Endodermal cell (in vitro differentiated cells): Measurements from ENCODE around the gene CELF2. TPM values are rescaled to one million over a fixed set of nuclear protein-coding genes. Genes with fewer than 3 reads are reported as not detected.

Source experiments
- DNase-seq: peaks from one replicate; pipeline ENCODE4 v3.0.0-alpha.2; 2017
- H3K27ac ChIP-seq: 2 replicates; pipeline ENCODE4 v1.5.1; 2013; ENCODE audit warnings: mild to moderate bottlenecking, low read depth, low read length, moderate library complexity
- H3K27me3 ChIP-seq: 2 replicates; pipeline ENCODE4 v1.6.1; 2013; ENCODE audit warnings: mild to moderate bottlenecking, low read length, moderate library complexity; ENCODE audit not compliant: insufficient read depth, control insufficient read depth, poor library complexity, severe bottlenecking
- H3K36me3 ChIP-seq: 2 replicates; pipeline ENCODE4 v1.7.0; 2013; ENCODE audit warnings: mild to moderate bottlenecking, low read length, moderate library complexity; ENCODE audit not compliant: control insufficient read depth, insufficient read depth
- H3K4me1 ChIP-seq: one replicate; pipeline ENCODE4 v1.7.0; 2013; ENCODE audit warnings: low read length; ENCODE audit not compliant: control insufficient read depth, insufficient read depth
- H3K4me3 ChIP-seq: 2 replicates; pipeline ENCODE4 v1.5.1; 2013; ENCODE audit warnings: mild to moderate bottlenecking, low read length, moderate library complexity
- H3K9ac ChIP-seq: 2 replicates; pipeline ENCODE4 v1.6.1; 2013; ENCODE audit warnings: mild to moderate bottlenecking, low read length, moderate library complexity; ENCODE audit not compliant: poor library complexity, severe bottlenecking; ENCODE audit errors: extremely low read depth
- H3K9me3 ChIP-seq: 2 replicates; pipeline ENCODE4 v1.6.1; 2013; ENCODE audit warnings: mild to moderate bottlenecking, low read length, moderate library complexity; ENCODE audit not compliant: control insufficient read depth
- H3K27ac Mint-ChIP-seq: 2 replicates; pipeline ENCODE4 v1.8.0; 2020; ENCODE audit warnings: mixed read lengths
- H3K27me3 Mint-ChIP-seq: 2 replicates; pipeline ENCODE4 v1.8.0; 2021; ENCODE audit warnings: mild to moderate bottlenecking, mixed read lengths; ENCODE audit not compliant: insufficient read depth
- H3K36me3 Mint-ChIP-seq: 2 replicates; pipeline ENCODE4 v1.8.0; 2020; ENCODE audit warnings: low read depth, mixed read lengths
- H3K4me1 Mint-ChIP-seq: 2 replicates; pipeline ENCODE4 v1.8.0; 2020; ENCODE audit warnings: mixed read lengths
- H3K4me3 Mint-ChIP-seq: 2 replicates; pipeline ENCODE4 v1.8.0; 2020; ENCODE audit warnings: mild to moderate bottlenecking, moderate library complexity, mixed read lengths
- H3K9me3 Mint-ChIP-seq: 2 replicates; pipeline ENCODE4 v1.8.0; 2020; ENCODE audit warnings: mild to moderate bottlenecking, mixed read lengths
- WGBS, 2 experiments: methylation state at CpG; one replicate each; pipeline versions ENCODE4 v1.1.5 to v1.1.7; 2013; ENCODE audit warnings: missing lambda C conversion rate in 2 of 2, mixed read lengths in 1 of 2; ENCODE audit not compliant: insufficient coverage in 1 of 2, insufficient read length in 1 of 2; 5-methylcytosine and 5-hydroxymethylcytosine counted together
- total RNA-seq, 2 donors: library from RNA; stranded (reverse); fragmentation: NEBNext Ultra II Directional in 1 of 2; extraction: Animal tissue kit (Norgen Biotek cat#: 25700) in 1 of 2; gene quantifications; 2 replicates in 1 of 2; 3 replicates in 1 of 2; pipeline ENCODE4 v1.2.1, GENCODE V29; 2021
- TF ChIP-seq, protein P1 (sequence below): fragments of 200-600 bp; sonication (generic); conservative IDR thresholded peaks from 2 replicates; pipeline ENCODE4 v1.5.0; 2021; ENCODE audit warnings: antibody characterized with exemption, mild to moderate bottlenecking

Gene CELF2
- total RNA-seq, 2 donors from 2014 or later = 79.9 to 96.1 TPM

DNA sequence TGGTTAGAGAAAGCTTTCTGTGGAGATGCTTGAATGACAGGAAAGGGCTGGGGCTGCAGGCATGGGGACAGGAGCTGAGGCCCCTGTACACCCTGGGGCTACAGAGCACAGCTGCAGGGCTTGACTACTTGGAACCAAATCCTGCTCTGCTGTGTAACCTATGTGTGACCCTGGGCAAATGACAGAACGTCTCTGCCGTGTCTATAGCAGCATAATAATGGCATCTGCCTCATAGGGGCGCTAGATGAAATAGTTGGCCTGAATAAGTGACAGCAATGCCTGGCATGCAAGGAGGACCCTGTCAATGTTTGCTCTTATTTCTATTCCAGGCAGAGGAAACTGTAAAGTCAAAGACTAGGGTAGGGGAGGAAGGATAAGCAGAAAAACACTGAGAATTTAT is 339.8 kb downstream of the CELF2 start:
- H3K4me1 Mint-ChIP-seq = no peaks in the 10 kb centered on the region
- Histone ChIP-seq H3K9ac (no peak overlapping the region), H3K27ac (no peak overlapping the region), H3K36me3 (no peaks in the 10 kb centered on the region), H3K4me3 (no peak overlapping the region), H3K27me3 (no peaks in the 10 kb centered on the region), H3K4me1 (no peaks in the 10 kb centered on the region), H3K9me3 (peaks cover 20% of the 10 kb centered on the region)
- peaks cover 8% of the 10 kb centered on the region for H3K27me3 Mint-ChIP-seq
- DNase-seq = no peak
- no peak overlapping the region for H3K4me3 Mint-ChIP-seq
- peaks cover 4% of the 10 kb centered on the region for H3K36me3 Mint-ChIP-seq
- TF ChIP-seq, protein P1, sequence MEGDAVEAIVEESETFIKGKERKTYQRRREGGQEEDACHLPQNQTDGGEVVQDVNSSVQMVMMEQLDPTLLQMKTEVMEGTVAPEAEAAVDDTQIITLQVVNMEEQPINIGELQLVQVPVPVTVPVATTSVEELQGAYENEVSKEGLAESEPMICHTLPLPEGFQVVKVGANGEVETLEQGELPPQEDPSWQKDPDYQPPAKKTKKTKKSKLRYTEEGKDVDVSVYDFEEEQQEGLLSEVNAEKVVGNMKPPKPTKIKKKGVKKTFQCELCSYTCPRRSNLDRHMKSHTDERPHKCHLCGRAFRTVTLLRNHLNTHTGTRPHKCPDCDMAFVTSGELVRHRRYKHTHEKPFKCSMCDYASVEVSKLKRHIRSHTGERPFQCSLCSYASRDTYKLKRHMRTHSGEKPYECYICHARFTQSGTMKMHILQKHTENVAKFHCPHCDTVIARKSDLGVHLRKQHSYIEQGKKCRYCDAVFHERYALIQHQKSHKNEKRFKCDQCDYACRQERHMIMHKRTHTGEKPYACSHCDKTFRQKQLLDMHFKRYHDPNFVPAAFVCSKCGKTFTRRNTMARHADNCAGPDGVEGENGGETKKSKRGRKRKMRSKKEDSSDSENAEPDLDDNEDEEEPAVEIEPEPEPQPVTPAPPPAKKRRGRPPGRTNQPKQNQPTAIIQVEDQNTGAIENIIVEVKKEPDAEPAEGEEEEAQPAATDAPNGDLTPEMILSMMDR = no peak
- H3K27ac Mint-ChIP-seq = no peak overlapping the region
- WGBS, 2 experiments = 76 to 86% methylated on average over 3 of the region's 3 CpGs
- H3K9me3 Mint-ChIP-seq = peaks cover 29% of the 10 kb centered on the region

DNA sequence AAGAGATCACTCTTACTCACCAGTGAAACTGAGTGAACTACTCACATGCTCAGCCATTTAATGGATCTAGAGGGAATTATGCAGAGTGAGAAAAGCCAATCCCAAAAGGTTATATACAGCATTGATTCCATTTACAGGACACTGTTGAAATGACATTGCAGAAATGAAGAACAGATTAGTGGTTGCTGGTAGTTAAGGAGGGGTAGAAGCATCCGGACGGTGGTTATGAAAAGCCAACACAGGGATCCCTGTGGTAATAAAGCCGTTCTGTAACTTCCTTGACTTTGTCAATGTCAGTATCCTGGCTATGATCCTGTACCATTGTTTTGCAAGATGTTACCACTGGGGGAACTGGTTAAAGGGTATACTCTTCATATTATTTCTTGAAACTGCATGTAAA is 340.3 kb downstream of the CELF2 start:
- H3K27ac Mint-ChIP-seq = no peak overlapping the region
- 93 to 100% methylated on average over 3 of the region's 3 CpGs for WGBS, 2 experiments
- no peak overlapping the region for H3K4me3 ChIP-seq
- no peak overlapping the region for H3K4me3 Mint-ChIP-seq
- H3K4me1 Mint-ChIP-seq = no peaks in the 10 kb centered on the region
- no peak overlapping the region for H3K9ac ChIP-seq
- TF ChIP-seq, protein P1 = no peak
- H3K36me3 ChIP-seq = no peaks in the 10 kb centered on the region
- H3K4me1 ChIP-seq = no peaks in the 10 kb centered on the region
- no peak for DNase-seq
- no peaks in the 10 kb centered on the region for H3K27me3 ChIP-seq
- peaks cover 8% of the 10 kb centered on the region for H3K27me3 Mint-ChIP-seq
- H3K36me3 Mint-ChIP-seq = peaks cover 4% of the 10 kb centered on the region
- H3K9me3 Mint-ChIP-seq = peaks cover 23% of the 10 kb centered on the region
- H3K27ac ChIP-seq = no peak overlapping the region
- peaks cover 20% of the 10 kb centered on the region for H3K9me3 ChIP-seq

DNA sequence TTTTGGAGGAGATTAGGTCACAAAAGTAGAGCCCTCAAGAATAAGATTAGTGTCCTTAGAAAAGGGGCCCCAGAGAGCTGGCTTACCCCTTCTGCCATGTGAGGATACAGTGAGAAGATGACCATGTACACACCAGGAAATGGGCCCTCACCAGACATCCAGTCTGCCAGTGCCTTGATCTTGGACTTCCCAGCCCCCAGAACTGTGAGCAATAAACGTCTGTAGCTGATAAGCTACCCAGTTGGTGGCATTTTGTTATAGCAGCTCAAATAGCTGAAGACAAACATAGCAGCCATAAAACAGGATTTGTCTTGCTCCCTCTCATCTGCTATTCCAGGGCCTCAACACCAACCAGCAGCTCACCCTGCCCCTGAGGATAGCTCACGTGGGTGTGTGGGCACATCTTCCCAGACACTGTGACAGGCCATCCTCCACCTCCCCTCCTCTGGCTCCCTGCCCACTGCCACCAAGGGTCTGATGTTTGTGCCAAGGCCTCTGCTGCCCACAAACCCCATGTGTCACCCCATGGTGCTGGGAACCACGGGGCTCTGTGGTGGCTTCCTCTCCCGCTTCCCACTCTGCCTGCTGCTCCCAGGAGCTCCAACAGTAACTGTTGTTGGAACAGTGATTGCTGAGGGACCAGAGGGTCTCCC is 341.4 kb downstream of the CELF2 start:
- no peak overlapping the region for H3K27ac ChIP-seq
- no peak for DNase-seq
- no peak overlapping the region for H3K9ac ChIP-seq
- H3K36me3 Mint-ChIP-seq = peaks cover 4% of the 10 kb centered on the region
- no peak overlapping the region for H3K27ac Mint-ChIP-seq
- 88 to 93% methylated on average over 4 of the region's 4 CpGs for WGBS, 2 experiments
- no peaks in the 10 kb centered on the region for H3K4me1 ChIP-seq
- no peak overlapping the region for H3K4me3 Mint-ChIP-seq
- H3K27me3 ChIP-seq = no peaks in the 10 kb centered on the region
- H3K9me3 ChIP-seq = peaks cover 20% of the 10 kb centered on the region
- H3K36me3 ChIP-seq = no peaks in the 10 kb centered on the region
- H3K4me3 ChIP-seq = no peak overlapping the region
- no peaks in the 10 kb centered on the region for H3K4me1 Mint-ChIP-seq
- H3K9me3 Mint-ChIP-seq = peaks cover 25% of the 10 kb centered on the region
- TF ChIP-seq, protein P1 = no peak
- peaks cover 8% of the 10 kb centered on the region for H3K27me3 Mint-ChIP-seq
